Colonic mucosa (tissue), 4 donors: Measurements from ENCODE around the gene TAC3. TPM values are rescaled to one million over a fixed set of nuclear protein-coding genes. Genes with fewer than 3 reads are reported as not detected.

ENCODE experiments used
- DNase-seq: peaks from one replicate; pipeline ENCODE4 v3.0.0-alpha.2; 2020
- H3K27ac ChIP-seq: fragments of 200-600 bp; one replicate; pipeline ENCODE4 v1.8.0; 2021
- H3K27me3 ChIP-seq: fragments of 200-600 bp; one replicate; pipeline ENCODE4 v1.8.0; 2021
- H3K36me3 ChIP-seq: fragments of 200-600 bp; one replicate; pipeline ENCODE4 v1.8.0; 2021
- H3K4me1 ChIP-seq: fragments of 200-600 bp; one replicate; pipeline ENCODE4 v1.8.0; 2021; ENCODE audit warnings: mild to moderate bottlenecking
- H3K4me3 ChIP-seq: fragments of 200-600 bp; one replicate; pipeline ENCODE4 v1.8.0; 2021
- H3K9ac ChIP-seq, 2 donors: one replicate each; pipeline ENCODE4 v1.7.0; 2013; ENCODE audit warnings: control low read depth in 2 of 2, low read depth in 2 of 2, low read length in 2 of 2
- H3K9me3 ChIP-seq: fragments of 200-600 bp; one replicate; pipeline ENCODE4 v1.8.0; 2021
- intact Hi-C: fragments of 100-400 bp; cut with DNase I; formaldehyde crosslinking; loops from one replicate; pipeline ENCODE4 v1.14.1; 2022
- total RNA-seq, 2 donors: library from RNA; stranded (reverse); fragmentation: NEBNext Ultra II Directional in 1 of 2; extraction: Animal tissue kit (Norgen Biotek cat#: 25700) in 1 of 2; gene quantifications; one replicate each; pipeline ENCODE4 v1.2.1, GENCODE V29; 2021
- TF ChIP-seq, protein P1 (sequence below): fragments of 200-600 bp; IDR thresholded peaks from one replicate; pipeline ENCODE4 v1.8.0; 2022; ENCODE audit warnings: antibody characterized with exemption, mild to moderate bottlenecking
- donor health status: healthy.
- donor health status: DM: no; HTN: no; CAD: no.
- donor health status: DM: no; HTN: no; CAD: no.

The TAC3 gene
- total RNA-seq, 2 donors from 2014 or later: 1.9 TPM

DNA sequence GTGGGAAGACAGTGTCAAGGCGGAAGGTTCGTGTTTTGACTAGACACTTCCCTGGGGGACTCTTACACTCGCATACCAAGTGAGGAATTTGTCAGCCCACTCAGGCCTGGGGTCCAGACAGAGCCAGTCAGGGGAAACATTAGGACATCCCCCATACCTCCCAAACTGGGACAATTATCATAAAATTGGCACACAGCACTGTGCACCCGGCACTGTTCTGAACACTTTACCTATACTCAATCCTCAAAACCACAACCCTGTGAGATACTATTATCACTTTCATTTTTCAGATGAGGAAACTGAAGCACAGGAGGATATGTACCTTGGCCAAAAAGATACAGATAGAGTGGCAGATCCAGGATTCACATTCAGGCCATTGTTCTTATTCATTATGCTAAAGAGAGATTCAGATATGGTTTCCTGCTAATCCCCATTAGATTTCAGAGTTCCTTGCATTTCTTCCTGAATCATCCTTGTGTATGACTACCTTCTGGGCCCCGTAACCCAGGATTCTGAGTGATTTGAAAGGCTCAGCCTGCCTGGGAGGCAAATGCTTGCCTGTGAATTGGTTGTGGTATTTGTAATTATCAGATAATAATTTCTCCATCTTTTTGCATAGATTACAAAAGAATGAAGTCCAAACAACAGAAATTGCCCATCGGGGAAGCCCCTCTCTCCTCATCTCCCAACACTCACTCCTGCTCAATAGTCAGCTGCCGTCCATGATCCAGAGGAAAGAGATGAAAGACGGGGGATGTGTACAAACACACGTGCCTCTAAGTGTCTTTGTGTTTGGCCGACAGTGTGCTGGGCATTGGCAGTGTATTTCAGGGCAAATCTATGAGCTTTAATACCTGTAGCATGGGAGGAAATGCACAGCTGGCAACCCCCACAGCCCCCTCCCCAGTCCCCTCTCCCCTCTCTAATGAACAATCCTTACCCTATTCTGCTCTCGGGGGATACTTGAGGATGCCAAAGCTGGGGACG, 4.6 kb downstream of the TAC3 start:
- no peaks in the 10 kb centered on the region for H3K36me3 ChIP-seq
- no peak overlapping the region for H3K9ac ChIP-seq
- H3K27me3 ChIP-seq: no peaks in the 10 kb centered on the region
- DNase-seq: no peak
- no peak overlapping the region for H3K4me3 ChIP-seq
- H3K27ac ChIP-seq: no peak overlapping the region
- intact Hi-C loops: loop anchor here (10.0 kb wide), 1 partner anchor 173 kb away; no protein-coding TSS in a partner anchor
- TF ChIP-seq, protein P1, sequence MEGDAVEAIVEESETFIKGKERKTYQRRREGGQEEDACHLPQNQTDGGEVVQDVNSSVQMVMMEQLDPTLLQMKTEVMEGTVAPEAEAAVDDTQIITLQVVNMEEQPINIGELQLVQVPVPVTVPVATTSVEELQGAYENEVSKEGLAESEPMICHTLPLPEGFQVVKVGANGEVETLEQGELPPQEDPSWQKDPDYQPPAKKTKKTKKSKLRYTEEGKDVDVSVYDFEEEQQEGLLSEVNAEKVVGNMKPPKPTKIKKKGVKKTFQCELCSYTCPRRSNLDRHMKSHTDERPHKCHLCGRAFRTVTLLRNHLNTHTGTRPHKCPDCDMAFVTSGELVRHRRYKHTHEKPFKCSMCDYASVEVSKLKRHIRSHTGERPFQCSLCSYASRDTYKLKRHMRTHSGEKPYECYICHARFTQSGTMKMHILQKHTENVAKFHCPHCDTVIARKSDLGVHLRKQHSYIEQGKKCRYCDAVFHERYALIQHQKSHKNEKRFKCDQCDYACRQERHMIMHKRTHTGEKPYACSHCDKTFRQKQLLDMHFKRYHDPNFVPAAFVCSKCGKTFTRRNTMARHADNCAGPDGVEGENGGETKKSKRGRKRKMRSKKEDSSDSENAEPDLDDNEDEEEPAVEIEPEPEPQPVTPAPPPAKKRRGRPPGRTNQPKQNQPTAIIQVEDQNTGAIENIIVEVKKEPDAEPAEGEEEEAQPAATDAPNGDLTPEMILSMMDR: no peak
- H3K9me3 ChIP-seq: no peaks in the 10 kb centered on the region
- no peaks in the 10 kb centered on the region for H3K4me1 ChIP-seq

DNA sequence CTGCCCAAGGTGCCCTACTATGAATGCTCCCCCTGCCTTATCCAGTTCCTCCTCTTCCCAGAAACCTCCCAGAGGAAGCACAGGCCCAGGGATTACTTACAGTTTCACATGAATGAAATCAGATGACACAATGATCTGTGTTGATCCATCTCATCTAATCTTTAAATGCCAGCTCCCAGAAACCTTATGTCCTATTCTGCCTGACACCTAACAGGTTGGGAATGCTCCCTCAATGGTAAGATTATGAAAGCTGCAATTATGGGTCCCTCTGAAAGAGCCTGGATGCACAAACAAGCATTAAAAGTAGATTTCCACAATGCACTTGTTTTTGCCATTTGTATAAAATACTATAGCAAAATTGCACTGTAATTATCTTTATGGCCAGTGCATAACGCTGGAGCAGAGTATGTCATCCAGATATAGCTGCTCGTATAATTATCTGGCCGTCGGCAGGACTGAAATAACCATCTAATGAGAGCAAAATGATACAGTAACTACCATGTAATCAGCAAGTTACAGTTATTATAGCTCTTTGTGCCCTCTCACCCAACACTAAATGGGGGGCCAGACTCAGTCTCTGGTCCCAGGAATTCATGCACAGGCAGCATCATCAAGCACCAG, 5.6 kb downstream of the TAC3 start:
- Histone ChIP-seq H3K9ac (no peak overlapping the region), H3K27ac (no peak overlapping the region), H3K36me3 (no peaks in the 10 kb centered on the region), H3K9me3 (no peaks in the 10 kb centered on the region), H3K4me1 (no peaks in the 10 kb centered on the region), H3K27me3 (no peaks in the 10 kb centered on the region), H3K4me3 (no peak overlapping the region)
- TF ChIP-seq, protein P1: no peak
- DNase-seq: no peak
- intact Hi-C loops: loop anchor here (10.0 kb wide), 1 partner anchor 174 kb away; no protein-coding TSS in a partner anchor

DNA sequence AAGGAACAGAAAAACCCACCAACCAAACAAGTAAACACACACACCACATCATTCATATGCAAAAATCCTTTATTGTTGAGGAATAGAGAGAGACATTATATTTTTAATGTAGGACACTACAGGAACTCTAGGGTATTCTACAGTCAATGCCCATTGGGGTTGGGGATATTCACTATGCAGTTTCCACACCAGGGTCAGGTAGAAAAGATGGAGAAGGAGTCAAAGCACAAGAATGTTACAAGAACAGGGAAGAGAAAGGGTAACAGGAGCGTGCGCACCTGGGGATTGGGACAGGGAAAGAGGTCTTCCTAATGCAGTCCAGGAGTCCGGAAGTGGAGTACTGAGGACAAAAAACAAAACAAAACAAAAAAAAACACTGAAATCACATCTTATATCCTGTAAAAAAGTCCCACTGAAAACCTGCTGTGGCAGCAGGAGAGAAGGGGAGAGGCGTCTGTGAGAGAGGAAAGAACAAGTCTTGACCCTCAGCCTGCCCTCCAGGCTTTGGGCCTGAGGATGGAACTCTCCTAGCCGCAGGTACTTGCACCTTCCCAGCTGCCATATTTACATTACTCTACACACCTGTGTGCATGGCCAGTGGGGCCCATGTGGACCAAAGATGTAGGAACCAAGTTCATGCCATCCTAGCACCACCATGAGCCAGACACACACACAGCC, 6.2 kb downstream of the TAC3 start:
- Histone ChIP-seq H3K9ac (no peak overlapping the region), H3K27me3 (no peaks in the 10 kb centered on the region), H3K4me3 (no peak overlapping the region), H3K9me3 (no peaks in the 10 kb centered on the region), H3K4me1 (peaks cover 4% of the 10 kb centered on the region), H3K36me3 (no peaks in the 10 kb centered on the region), H3K27ac (no peak overlapping the region)
- no peak for DNase-seq
- TF ChIP-seq, protein P1: no peak
- intact Hi-C loops: loop anchor here (2.0 to 10.0 kb wide), 2 partner anchors 49 to 175 kb away; no protein-coding TSS in a partner anchor

DNA sequence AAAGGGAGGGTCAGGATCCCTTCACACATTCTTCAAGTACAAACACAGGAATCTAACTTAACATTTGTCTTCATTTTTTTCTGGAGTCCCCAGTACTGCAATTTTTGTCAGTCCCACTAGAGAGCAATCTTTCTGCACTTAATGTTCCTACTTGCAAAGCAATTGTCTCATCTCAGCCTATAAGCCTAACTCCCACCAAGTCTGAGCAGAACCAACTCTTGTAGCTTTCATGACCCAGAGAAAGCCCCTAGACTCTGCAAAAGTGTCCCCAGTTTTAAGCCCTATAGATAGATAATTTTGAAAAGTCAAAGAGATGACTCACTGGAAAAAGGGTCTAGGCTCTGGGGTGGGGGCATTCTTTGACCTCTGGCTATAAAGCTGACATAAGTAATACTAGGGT, 8.2 kb downstream of the TAC3 start:
- Histone ChIP-seq H3K27me3 (no peaks in the 10 kb centered on the region), H3K27ac (no peak overlapping the region), H3K4me1 (peaks cover 7% of the 10 kb centered on the region), H3K36me3 (peaks cover under 1% of the 10 kb centered on the region), H3K4me3 (no peak overlapping the region), H3K9ac (no peak overlapping the region), H3K9me3 (no peaks in the 10 kb centered on the region)
- DNase-seq: no peak
- TF ChIP-seq, protein P1: peak; percentile 49
- intact Hi-C loops: loop anchor here (2.0 kb wide), 1 partner anchor 51 kb away; no protein-coding TSS in a partner anchor

DNA sequence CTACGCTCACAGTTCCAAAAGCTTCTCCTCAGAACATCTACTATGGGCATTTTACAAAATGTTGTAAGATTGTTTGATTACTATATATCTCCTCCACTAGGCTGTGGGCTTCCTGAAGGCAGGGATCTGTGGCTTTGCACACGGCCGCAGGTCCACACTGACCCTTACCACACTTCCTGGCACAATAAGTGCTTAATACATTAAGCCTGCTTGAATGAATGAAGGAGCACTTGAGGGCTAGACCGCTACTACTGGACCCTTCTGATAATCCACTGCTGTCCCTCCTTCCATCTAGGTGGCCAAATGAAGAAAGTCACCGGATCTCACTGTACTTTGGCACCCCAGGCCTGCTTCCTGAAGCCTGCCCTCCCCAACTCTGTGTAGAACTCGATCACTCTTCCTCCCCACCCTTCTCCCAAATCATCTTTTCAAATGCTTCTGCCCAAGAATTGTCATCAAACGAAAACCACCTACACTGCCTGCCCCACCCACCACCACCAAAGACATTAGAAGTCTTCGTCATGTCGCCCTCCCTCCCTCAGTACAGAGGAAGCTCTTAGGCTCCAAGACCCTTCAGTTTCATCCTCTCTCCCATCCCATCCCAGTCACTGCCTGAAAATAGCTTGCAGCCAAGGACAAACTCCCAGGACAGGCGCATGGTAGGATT, 9.4 kb downstream of the TAC3 start:
- Histone ChIP-seq H3K27ac (no peak overlapping the region), H3K9ac (peak overlapping the region; percentile 38 to 81), H3K36me3 (peaks cover 4% of the 10 kb centered on the region), H3K9me3 (no peaks in the 10 kb centered on the region), H3K4me3 (no peak overlapping the region), H3K27me3 (no peaks in the 10 kb centered on the region), H3K4me1 (peaks cover 7% of the 10 kb centered on the region)
- DNase-seq: no peak
- TF ChIP-seq, protein P1: no peak
- intact Hi-C loops: no loop called here
